ENCODE data around the gene RIPPLY3.

- TF ChIP-seq CTCF (IDR thresholded peaks at IDR 0.05) (no peak), POLR2AphosphoS5 (IDR thresholded peaks at IDR 0.05) (no peak), POLR2A (IDR thresholded peaks at IDR 0.05) (no peak)
These were observed 56.9 kb downstream of the RIPPLY3 start for GRCh38 chr21:37063433-37063832.

Data from stomach (tissue), 4 donors.